ENCODE data around the gene LHFPL4. TPM values are rescaled to one million over a fixed set of nuclear protein-coding genes. Genes with fewer than 3 reads are reported as not detected.

Gene LHFPL4
- total RNA-seq, 1 donor from 2014 or later, result not detected

GRCh38 chr3:9455596-9456131 lies 98.0 kb downstream of the LHFPL4 start:
- H3K4me3 ChIP-seq (ENCODE audit: low read depth, low read length), result no peak overlapping the region
- no peaks in the 10 kb centered on the region for H3K27me3 ChIP-seq (ENCODE audit: control insufficient read depth, insufficient read depth, low read length)
- no peaks in the 10 kb centered on the region for H3K36me3 ChIP-seq (ENCODE audit: control insufficient read depth, insufficient read depth, low read length)
- TF ChIP-seq, protein P1, sequence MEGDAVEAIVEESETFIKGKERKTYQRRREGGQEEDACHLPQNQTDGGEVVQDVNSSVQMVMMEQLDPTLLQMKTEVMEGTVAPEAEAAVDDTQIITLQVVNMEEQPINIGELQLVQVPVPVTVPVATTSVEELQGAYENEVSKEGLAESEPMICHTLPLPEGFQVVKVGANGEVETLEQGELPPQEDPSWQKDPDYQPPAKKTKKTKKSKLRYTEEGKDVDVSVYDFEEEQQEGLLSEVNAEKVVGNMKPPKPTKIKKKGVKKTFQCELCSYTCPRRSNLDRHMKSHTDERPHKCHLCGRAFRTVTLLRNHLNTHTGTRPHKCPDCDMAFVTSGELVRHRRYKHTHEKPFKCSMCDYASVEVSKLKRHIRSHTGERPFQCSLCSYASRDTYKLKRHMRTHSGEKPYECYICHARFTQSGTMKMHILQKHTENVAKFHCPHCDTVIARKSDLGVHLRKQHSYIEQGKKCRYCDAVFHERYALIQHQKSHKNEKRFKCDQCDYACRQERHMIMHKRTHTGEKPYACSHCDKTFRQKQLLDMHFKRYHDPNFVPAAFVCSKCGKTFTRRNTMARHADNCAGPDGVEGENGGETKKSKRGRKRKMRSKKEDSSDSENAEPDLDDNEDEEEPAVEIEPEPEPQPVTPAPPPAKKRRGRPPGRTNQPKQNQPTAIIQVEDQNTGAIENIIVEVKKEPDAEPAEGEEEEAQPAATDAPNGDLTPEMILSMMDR (IDR thresholded peaks at IDR 0.05; ENCODE audit: insufficient read depth, low read length, poor library complexity, severe bottlenecking), result no peak
- DNase-seq (ENCODE audit: low read depth), result no peak

GRCh38 chr3:9452417-9452816 lies 101.2 kb downstream of the LHFPL4 start:
- TF ChIP-seq, protein P1 (IDR thresholded peaks at IDR 0.05; ENCODE audit: insufficient read depth, low read length, poor library complexity, severe bottlenecking), result no peak
- DNase-seq (ENCODE audit: low read depth), result no peak
- H3K4me3 ChIP-seq (ENCODE audit: low read depth, low read length), result no peak overlapping the region
- no peaks in the 10 kb centered on the region for H3K27me3 ChIP-seq (ENCODE audit: control insufficient read depth, insufficient read depth, low read length)
- no peaks in the 10 kb centered on the region for H3K36me3 ChIP-seq (ENCODE audit: control insufficient read depth, insufficient read depth, low read length)

- no peak for DNase-seq (ENCODE audit: low read depth)
- H3K36me3 ChIP-seq (ENCODE audit: control insufficient read depth, insufficient read depth, low read length), result peaks cover 2% of the 10 kb centered on the region
- no peaks in the 10 kb centered on the region for H3K27me3 ChIP-seq (ENCODE audit: control insufficient read depth, insufficient read depth, low read length)
- TF ChIP-seq, protein P1 (IDR thresholded peaks at IDR 0.05; ENCODE audit: insufficient read depth, low read length, poor library complexity, severe bottlenecking), result no peak
- no peak overlapping the region for H3K4me3 ChIP-seq (ENCODE audit: low read depth, low read length)
Observed at GRCh38 chr3:9450991-9451390, 102.6 kb downstream of the LHFPL4 start.

GRCh38 chr3:9450126-9450525 lies 103.5 kb downstream of the LHFPL4 start:
- H3K4me3 ChIP-seq (ENCODE audit: low read depth, low read length), result no peak overlapping the region
- no peak for DNase-seq (ENCODE audit: low read depth)
- TF ChIP-seq, protein P1 (IDR thresholded peaks at IDR 0.05; ENCODE audit: insufficient read depth, low read length, poor library complexity, severe bottlenecking), result no peak
- H3K27me3 ChIP-seq (ENCODE audit: control insufficient read depth, insufficient read depth, low read length), result no peaks in the 10 kb centered on the region
- peaks cover 2% of the 10 kb centered on the region for H3K36me3 ChIP-seq (ENCODE audit: control insufficient read depth, insufficient read depth, low read length)

- H3K36me3 ChIP-seq (ENCODE audit: control insufficient read depth, insufficient read depth, low read length), result peaks cover 2% of the 10 kb centered on the region
Observed at GRCh38 chr3:9448643-9449042, 105.0 kb downstream of the LHFPL4 start.

More at GRCh38 chr3:9448643-9449042, 105.0 kb downstream of the LHFPL4 start:
- H3K4me3 ChIP-seq (ENCODE audit: low read depth, low read length), result no peak overlapping the region
- no peak for DNase-seq (ENCODE audit: low read depth)
- TF ChIP-seq, protein P1 (IDR thresholded peaks at IDR 0.05; ENCODE audit: insufficient read depth, low read length, poor library complexity, severe bottlenecking), result no peak
- no peaks in the 10 kb centered on the region for H3K27me3 ChIP-seq (ENCODE audit: control insufficient read depth, insufficient read depth, low read length)

Other genes starting within 250 kb of the LHFPL4 start
- gene THUMPD3, start 190.8 kb downstream of the LHFPL4 start, total RNA-seq, result 30.9 and 33.2 TPM in 2 replicates
- 49.1 and 62.8 TPM in 2 replicates for gene SETD5, start 156.2 kb downstream of the LHFPL4 start, total RNA-seq
- gene MTMR14, start 95.7 kb upstream of the LHFPL4 start, total RNA-seq, result 43.8 and 46.5 TPM in 2 replicates
- gene CPNE9, start 150.0 kb upstream of the LHFPL4 start, total RNA-seq, result 0.27 TPM in 1 of 2 replicates, not detected in the other
- gene BRPF1, start 177.9 kb upstream of the LHFPL4 start, total RNA-seq, result 20.1 and 21.3 TPM in 2 replicates
- 19.2 and 23.9 TPM in 2 replicates for gene OGG1, start 196.1 kb upstream of the LHFPL4 start, total RNA-seq
- 18.0 and 19.9 TPM in 2 replicates for gene CAMK1, start 216.1 kb upstream of the LHFPL4 start, total RNA-seq
- 105 and 114 TPM in 2 replicates for gene TADA3, start 238.7 kb upstream of the LHFPL4 start, total RNA-seq
- 204 and 206 TPM in 2 replicates for gene ARPC4, start 239.3 kb upstream of the LHFPL4 start, total RNA-seq

Measured in kidney epithelial cell (primary cell).